Stimulated activated naive CD8-positive, alpha-beta T cell treated with anti-CD3 and anti-CD28 coated beads, Interleukin-15, Interleukin-2, amounts not matched to agents 100 ng/mL and 50 ng/mL, for 24 hours (primary cell): ENCODE results near the gene TM7SF3.

Experiments
- H3K27ac Mint-ChIP-seq: one replicate; pipeline ENCODE4 v1.8.0; 2021; ENCODE audit warnings: mild to moderate bottlenecking, mixed read lengths
- H3K27me3 Mint-ChIP-seq: one replicate; pipeline ENCODE4 v1.8.0; 2021; ENCODE audit warnings: mixed read lengths
- H3K36me3 Mint-ChIP-seq: one replicate; pipeline ENCODE4 v1.8.0; 2021; ENCODE audit warnings: low read depth, mixed read lengths
- H3K4me1 Mint-ChIP-seq: one replicate; pipeline ENCODE4 v1.8.0; 2021; ENCODE audit warnings: low read depth, mixed read lengths
- H3K4me3 Mint-ChIP-seq: one replicate; pipeline ENCODE4 v1.8.0; 2021; ENCODE audit warnings: mild to moderate bottlenecking, mixed read lengths
- H3K9me3 Mint-ChIP-seq: one replicate; pipeline ENCODE4 v1.8.0; 2021; ENCODE audit warnings: mixed read lengths

The TM7SF3 gene

DNA sequence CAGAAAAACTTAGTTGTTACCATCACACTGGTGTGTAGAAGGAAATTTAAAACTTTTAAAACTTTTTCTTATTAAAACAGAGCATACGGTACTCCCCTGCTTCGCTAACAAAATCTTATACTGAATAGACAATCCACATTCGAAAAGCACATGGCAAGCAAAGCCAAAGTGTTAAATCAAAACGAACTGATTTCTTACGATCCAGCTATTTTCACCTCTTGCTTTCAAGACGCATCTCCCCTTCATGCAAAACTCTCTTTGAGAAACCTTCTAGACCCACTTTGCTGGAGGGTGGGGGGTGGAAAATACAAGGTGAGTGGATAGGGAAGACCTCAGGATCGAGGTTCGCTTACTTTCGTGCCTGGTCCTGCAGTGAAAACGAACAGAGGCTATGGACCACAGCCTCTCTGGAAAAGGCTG lies 76.7 kb downstream of the TM7SF3 start:
- peaks cover 71% of the 10 kb centered on the region for H3K4me1 Mint-ChIP-seq
- no peaks in the 10 kb centered on the region for H3K9me3 Mint-ChIP-seq
- H3K27me3 Mint-ChIP-seq: no peaks in the 10 kb centered on the region
- H3K36me3 Mint-ChIP-seq: peaks cover 30% of the 10 kb centered on the region
- peak overlapping the region; percentile 99 for H3K4me3 Mint-ChIP-seq
- H3K27ac Mint-ChIP-seq: peak overlapping the region; percentile 99

DNA sequence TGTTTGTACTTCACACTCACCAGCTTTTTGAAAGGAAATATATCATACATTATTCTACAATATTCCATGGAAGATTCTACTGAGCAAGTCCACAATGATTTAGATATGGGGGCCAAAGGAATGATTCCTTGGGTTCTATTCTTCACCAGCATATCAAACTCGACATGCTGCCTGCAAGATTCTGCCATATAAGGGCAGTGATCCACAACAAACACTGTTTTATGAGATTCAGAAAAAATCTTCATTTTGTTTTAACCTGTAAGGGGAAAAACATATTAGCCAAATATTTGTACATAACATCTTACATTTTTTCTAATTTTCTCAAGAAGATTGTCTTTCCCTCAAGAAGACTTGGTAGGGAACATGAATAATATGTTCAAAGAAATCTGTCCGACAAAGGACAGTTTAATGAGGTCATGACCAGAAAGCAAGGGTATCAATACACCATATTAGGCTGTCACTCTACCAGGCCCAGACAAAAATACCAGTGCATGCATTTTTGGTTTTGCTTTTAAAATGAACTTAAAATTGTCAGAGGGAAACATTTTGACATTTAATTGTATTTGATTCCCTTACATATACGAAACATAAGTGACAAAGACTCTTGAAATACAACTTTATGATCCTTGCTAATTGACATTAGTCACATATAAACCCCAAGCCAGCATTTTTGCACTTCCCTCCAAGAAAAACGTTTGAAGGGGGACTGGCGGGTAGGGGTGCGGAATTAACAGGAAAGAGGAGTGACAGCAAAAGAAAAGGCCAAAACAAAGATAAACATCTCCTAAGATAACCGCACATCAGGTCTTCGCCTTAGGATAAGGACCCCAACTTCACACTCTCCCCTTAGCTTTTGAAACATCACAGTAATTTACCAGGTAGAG lies 77.4 kb downstream of the TM7SF3 start:
- no peaks in the 10 kb centered on the region for H3K27me3 Mint-ChIP-seq
- H3K9me3 Mint-ChIP-seq: no peaks in the 10 kb centered on the region
- peak overlapping the region; percentile 99 for H3K27ac Mint-ChIP-seq
- peak overlapping the region; percentile 99 for H3K4me3 Mint-ChIP-seq
- peaks cover 36% of the 10 kb centered on the region for H3K36me3 Mint-ChIP-seq
- H3K4me1 Mint-ChIP-seq: peaks cover 71% of the 10 kb centered on the region

DNA sequence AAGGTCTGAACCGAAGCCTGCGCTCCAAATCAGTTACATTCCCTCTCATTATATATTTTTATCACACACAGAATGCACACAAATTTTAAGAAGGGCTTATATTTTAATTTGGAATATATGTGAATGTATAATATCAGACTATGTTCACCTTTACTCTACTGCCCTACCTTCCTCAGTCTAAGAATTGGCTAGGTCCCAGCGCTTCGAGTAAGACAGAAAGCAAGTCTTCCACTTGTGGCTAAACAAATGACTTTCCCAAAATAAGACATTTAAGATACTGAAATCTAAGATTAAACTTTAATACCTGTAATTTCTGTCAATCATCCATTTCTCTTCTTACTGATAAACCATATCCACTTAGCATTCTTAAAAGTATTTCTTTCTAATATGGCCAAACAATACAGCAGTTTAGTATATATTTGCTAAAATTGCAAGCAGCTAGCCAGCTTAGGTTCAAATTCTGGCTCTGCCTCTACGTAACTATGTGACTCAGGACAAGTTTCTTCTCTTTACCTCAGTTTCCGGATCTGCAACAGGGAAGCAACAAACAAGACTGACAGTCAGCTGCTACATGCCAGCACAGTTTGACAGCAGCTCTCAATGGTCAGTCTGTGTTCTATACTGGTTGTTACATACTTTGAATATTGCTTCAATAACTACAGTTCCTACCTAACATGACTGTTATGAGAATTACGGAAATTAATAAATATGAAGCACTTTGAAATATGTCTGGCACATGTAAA lies 78.4 kb downstream of the TM7SF3 start:
- H3K27ac Mint-ChIP-seq: peak overlapping the region; percentile 69
- H3K4me3 Mint-ChIP-seq: peak overlapping the region; percentile 99
- peaks cover 42% of the 10 kb centered on the region for H3K36me3 Mint-ChIP-seq
- peaks cover 64% of the 10 kb centered on the region for H3K4me1 Mint-ChIP-seq
- H3K27me3 Mint-ChIP-seq: no peaks in the 10 kb centered on the region
- no peaks in the 10 kb centered on the region for H3K9me3 Mint-ChIP-seq

DNA sequence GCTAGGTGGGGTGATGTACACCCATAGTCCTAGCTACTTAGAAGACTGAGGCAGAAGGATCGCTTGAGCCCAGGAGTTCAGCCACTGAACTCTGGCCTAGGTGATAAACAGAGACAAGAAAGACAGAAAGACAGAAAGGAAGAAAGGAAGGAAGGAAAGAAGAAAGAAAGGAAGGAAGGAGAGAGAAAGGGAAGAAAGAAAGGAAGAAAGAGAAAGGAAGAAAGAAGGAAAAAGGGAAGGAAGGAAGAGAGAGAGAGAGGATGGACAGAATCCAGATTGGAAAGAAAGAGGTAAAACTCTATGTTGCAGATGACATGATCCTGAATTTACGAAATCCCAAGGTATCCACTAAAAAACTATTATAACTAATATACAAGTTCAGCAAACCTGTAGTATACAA lies 84.6 kb downstream of the TM7SF3 start:
- H3K36me3 Mint-ChIP-seq: peaks cover 81% of the 10 kb centered on the region
- H3K4me3 Mint-ChIP-seq: no peak overlapping the region
- H3K27ac Mint-ChIP-seq: peak overlapping the region; percentile 12
- no peaks in the 10 kb centered on the region for H3K9me3 Mint-ChIP-seq
- H3K27me3 Mint-ChIP-seq: no peaks in the 10 kb centered on the region
- H3K4me1 Mint-ChIP-seq: peaks cover 30% of the 10 kb centered on the region

DNA sequence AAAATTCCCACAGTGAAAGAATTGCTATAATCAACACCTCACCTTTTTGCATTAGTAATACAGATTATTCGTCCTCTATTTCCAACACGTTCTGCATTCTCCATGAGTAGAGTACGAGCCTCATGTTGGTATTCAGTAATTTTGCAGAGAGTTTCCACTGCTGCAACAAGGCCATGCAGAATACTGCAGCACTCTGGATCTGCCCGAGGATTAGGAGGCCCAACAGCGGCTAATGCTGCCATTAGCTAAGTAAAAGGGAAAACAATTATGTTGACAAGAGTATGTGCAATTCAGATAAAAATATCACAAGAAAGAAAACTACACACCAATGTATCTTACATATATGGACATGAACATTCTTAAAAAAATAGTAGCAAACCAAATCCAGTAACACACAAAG lies 85.5 kb downstream of the TM7SF3 start:
- peaks cover 21% of the 10 kb centered on the region for H3K4me1 Mint-ChIP-seq
- H3K4me3 Mint-ChIP-seq: no peak overlapping the region

More for the DNA sequence above, 85.5 kb downstream of the TM7SF3 start:
- Mint-ChIP-seq H3K9me3 (no peaks in the 10 kb centered on the region), H3K27me3 (no peaks in the 10 kb centered on the region), H3K36me3 (peaks cover 80% of the 10 kb centered on the region), H3K27ac (no peak overlapping the region)
